ENCODE results near the gene GSAP. TPM values are rescaled to one million over a fixed set of nuclear protein-coding genes. Genes with fewer than 3 reads are reported as not detected.

The GSAP gene
- total and polyA plus RNA-seq, 2 donors (not counting 3 experiments of a cell fraction or from before 2014, with no cell fraction given), result 2.3 to 5.8 TPM

- H3K36me3 ChIP-seq (ENCODE audit: control insufficient read depth in 2 of 2, extremely low read depth in 1 of 2, insufficient read depth in 2 of 2, low read length in 2 of 2), result no peaks in the 10 kb centered on the region
- DNase-seq (ENCODE audit: low read depth, low spot score), result peak; percentile 40
- POLR2A ChIA-PET, result no interaction called here
- H3K9me1 ChIP-seq (replicated peaks; ENCODE audit: control insufficient read depth, extremely low read depth, insufficient read depth, low read length), result no peaks in the 10 kb centered on the region
- peak overlapping the region; percentile 10 for H3K9ac ChIP-seq (replicated peaks; ENCODE audit: extremely low read depth, insufficient read depth, low read length)
- peak overlapping the region; percentile 60 for H3K27ac ChIP-seq (ENCODE audit: insufficient read depth, low read depth, low read length)
- H3K4me2 ChIP-seq (ENCODE audit: insufficient read depth, low read length), result peak overlapping the region; percentile 75
- FAIRE-seq, result peak; percentile 56
- intact Hi-C loops (cut with micrococcal nuclease) (loop anchor here (1.0 kb wide), 2 partner anchors 81 to 209 kb away; partner anchors contain the start of gene PTPN12), dilution Hi-C loops (cut with MboI; ENCODE audit: extremely low pct_ligation_motif_present, low sequenced_read_pairs) (no loop called here)
- H3K9me3 ChIP-seq (replicated peaks; ENCODE audit: control insufficient read depth, insufficient read depth, low read length), result no peaks in the 10 kb centered on the region
- no peaks in the 10 kb centered on the region for H3K79me2 ChIP-seq (ENCODE audit: control insufficient read depth, insufficient read depth, low read length)
- no peak overlapping the region for H3K4me3 ChIP-seq (replicated peaks in 1 of 3; ENCODE audit: insufficient read depth in 1 of 3, low read depth in 1 of 3, low read length in 3 of 3)
- H2AFZ ChIP-seq (ENCODE audit: low read depth, low read length), result peak overlapping the region; percentile 56
- no peak for TF ChIP-seq FOS (IDR thresholded peaks at IDR 0.05; ENCODE audit: borderline replicate concordance, insufficient read depth, low read length)
- TF ChIP-seq GATA2 (IDR thresholded peaks at IDR 0.05; ENCODE audit: insufficient read depth, insufficient read length, low read depth, low read length), result no peak
- TF ChIP-seq, protein P1, sequence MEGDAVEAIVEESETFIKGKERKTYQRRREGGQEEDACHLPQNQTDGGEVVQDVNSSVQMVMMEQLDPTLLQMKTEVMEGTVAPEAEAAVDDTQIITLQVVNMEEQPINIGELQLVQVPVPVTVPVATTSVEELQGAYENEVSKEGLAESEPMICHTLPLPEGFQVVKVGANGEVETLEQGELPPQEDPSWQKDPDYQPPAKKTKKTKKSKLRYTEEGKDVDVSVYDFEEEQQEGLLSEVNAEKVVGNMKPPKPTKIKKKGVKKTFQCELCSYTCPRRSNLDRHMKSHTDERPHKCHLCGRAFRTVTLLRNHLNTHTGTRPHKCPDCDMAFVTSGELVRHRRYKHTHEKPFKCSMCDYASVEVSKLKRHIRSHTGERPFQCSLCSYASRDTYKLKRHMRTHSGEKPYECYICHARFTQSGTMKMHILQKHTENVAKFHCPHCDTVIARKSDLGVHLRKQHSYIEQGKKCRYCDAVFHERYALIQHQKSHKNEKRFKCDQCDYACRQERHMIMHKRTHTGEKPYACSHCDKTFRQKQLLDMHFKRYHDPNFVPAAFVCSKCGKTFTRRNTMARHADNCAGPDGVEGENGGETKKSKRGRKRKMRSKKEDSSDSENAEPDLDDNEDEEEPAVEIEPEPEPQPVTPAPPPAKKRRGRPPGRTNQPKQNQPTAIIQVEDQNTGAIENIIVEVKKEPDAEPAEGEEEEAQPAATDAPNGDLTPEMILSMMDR (IDR thresholded peaks at IDR 0.05; ENCODE audit: extremely low read depth in 1 of 2, insufficient read depth in 1 of 2, low read depth in 1 of 2, low read length in 2 of 2), result no peak
- no peak for TF ChIP-seq EZH2 (IDR thresholded peaks at IDR 0.05; ENCODE audit: borderline replicate concordance, low read depth, low read length, severe bottlenecking)
- no peak for TF ChIP-seq POLR2A (IDR thresholded peaks at IDR 0.05; ENCODE audit: low read depth, low read length)
- no peaks in the 10 kb centered on the region for H3K27me3 ChIP-seq (ENCODE audit: control insufficient read depth in 2 of 2, insufficient read depth in 2 of 2, low read length in 2 of 2)
- CTCF ChIA-PET, result interaction anchor here (0.6 to 4.8 kb wide), 9 partner anchors 8 to 206 kb away, joined by 3 to 45 read pairs (median 3); partner anchors contain the start of gene CCDC146
- no peaks in the 10 kb centered on the region for H4K20me1 ChIP-seq (replicated peaks; ENCODE audit: control insufficient read depth, extremely low read depth, insufficient read depth, low read length)
- BruUV-seq (replicated peaks), result no TSS peak
- H3K4me1 ChIP-seq (ENCODE audit: control insufficient read depth, extremely low read depth, insufficient read depth, low read length), result peaks cover 62% of the 10 kb centered on the region
Observed at GRCh38 chr7:77327932-77328628, 88.1 kb downstream of the GSAP start.

Measured in endothelial cell of umbilical vein (primary cell).